Coronary artery (tissue), 2 donors: ENCODE results near the gene LIPH.
"Not testable (repeated sequence)": the region's sequence is repeated elsewhere in the genome, so short reads cannot be mapped to it uniquely, and the experiment has no call there.

ENCODE experiments used
- DNase-seq: peaks from one replicate; pipeline ENCODE4 v3.0.0-alpha.2; 2017; ENCODE audit warnings: low spot score
- H3K27ac ChIP-seq, 2 donors: fragments of 200-600 bp; sonication (generic); one replicate each; pipeline ENCODE4 v1.5.1; 2016 to 2019
- H3K4me3 ChIP-seq: fragments of 200-600 bp; sonication (generic); 2 replicates; pipeline ENCODE4 v1.5.1; 2016; ENCODE audit warnings: mild to moderate bottlenecking, moderate library complexity
- CTCF ChIP-seq: fragments of 200-600 bp; sonication (generic); IDR thresholded peaks from one replicate; pipeline ENCODE4 v1.5.1; 2019; ENCODE audit warnings: antibody characterized with exemption

LIPH gene

GRCh38 chr3:185560676-185561075, 8.3 kb upstream of the LIPH start:
- peak overlapping the region in 1 of 2 donors; percentile 54 for H3K27ac ChIP-seq
- DNase-seq = no peak
- no peak for TF ChIP-seq CTCF
- no peak overlapping the region for H3K4me3 ChIP-seq

- TF ChIP-seq CTCF = no peak
- DNase-seq = no peak
- Histone ChIP-seq H3K27ac (no peak overlapping the region), H3K4me3 (no peak overlapping the region)
These were observed 7.3 kb upstream of the LIPH start for GRCh38 chr3:185559706-185560090.

- no peak overlapping the region for H3K4me3 ChIP-seq
- H3K27ac ChIP-seq = no peak overlapping the region
- no peak for TF ChIP-seq CTCF
- no peak for DNase-seq
These were observed 6.0 kb upstream of the LIPH start for GRCh38 chr3:185558395-185558794.

GRCh38 chr3:185556640-185557039, 4.3 kb upstream of the LIPH start:
- not testable (repeated sequence) for DNase-seq

GRCh38 chr3:185555860-185556347, 3.5 kb upstream of the LIPH start:
- DNase-seq = no peak
- H3K27ac ChIP-seq = no peak overlapping the region
- TF ChIP-seq CTCF = no peak

More at GRCh38 chr3:185556640-185557039, 4.3 kb upstream of the LIPH start:
- not testable (repeated sequence) for H3K27ac ChIP-seq, H3K4me3 ChIP-seq

GRCh38 chr3:185555101-185555501, 2.7 kb upstream of the LIPH start:
- no peak for TF ChIP-seq CTCF
- no peak for DNase-seq
- Histone ChIP-seq H3K27ac (no peak overlapping the region), H3K4me3 (no peak overlapping the region)

More at GRCh38 chr3:185555860-185556347, 3.5 kb upstream of the LIPH start:
- no peak overlapping the region for H3K4me3 ChIP-seq

DNA sequence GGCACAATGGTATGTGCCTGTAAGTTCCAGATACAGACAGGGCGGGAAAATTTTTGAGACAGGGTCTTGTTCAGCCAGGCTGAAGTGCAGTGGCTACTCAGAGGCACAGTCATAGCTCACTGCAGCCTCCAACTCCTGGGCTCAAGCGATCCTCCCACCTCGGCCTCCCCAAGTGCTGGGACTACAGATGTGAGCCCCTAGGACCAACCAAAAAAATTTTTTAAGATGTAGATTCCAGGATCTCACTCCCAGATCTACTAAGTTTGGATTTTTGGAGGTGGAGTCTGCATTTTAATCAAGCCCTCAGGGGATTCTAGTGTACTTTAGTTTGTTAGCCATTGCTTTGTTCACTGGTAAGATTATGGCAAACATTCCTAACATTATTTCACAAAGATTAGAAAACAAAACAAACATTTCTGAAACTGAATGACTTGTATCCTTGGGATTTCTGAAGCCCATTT, 2.7 kb downstream of the LIPH start:
- TF ChIP-seq CTCF = no peak
- Histone ChIP-seq H3K27ac (peak overlapping the region; percentile 9 to 58), H3K4me3 (no peak overlapping the region)
- no peak for DNase-seq

- TF ChIP-seq CTCF = no peak
- DNase-seq = no peak
- no peak overlapping the region for H3K4me3 ChIP-seq
- peak overlapping the region in 1 of 2 donors; percentile 58 for H3K27ac ChIP-seq
These were observed 3.3 kb downstream of the LIPH start for GRCh38 chr3:185549122-185549521.
